Left ventricle myocardium superior (tissue), 1 donor: Measurements from ENCODE around the gene LIMS1. TPM values are rescaled to one million over a fixed set of nuclear protein-coding genes. Genes with fewer than 3 reads are reported as not detected.
"Not testable (repeated sequence)": the region's sequence is repeated elsewhere in the genome, so short reads cannot be mapped to it uniquely, and the experiment has no call there.

Source experiments
- ATAC-seq: fragments of 200-7000 bp; cut with Tn5 transposase; one replicate; pipeline ENCODE4 v1.9.1; 2020; ENCODE audit warnings: mild to moderate bottlenecking, moderate library complexity
- DNase-seq: peaks from one replicate; pipeline ENCODE4 v3.0.0-alpha.2; 2020
- intact Hi-C: fragments of 100-400 bp; cut with micrococcal nuclease; formaldehyde crosslinking; loops from one replicate; pipeline ENCODE4 v1.11.0; 2022
- total RNA-seq: library from RNA; stranded (reverse); fragmentation: NEBNext Ultra II Directional; extraction: Animal tissue kit (Norgen Biotek cat#: 25700); gene quantifications from one replicate; pipeline ENCODE4 v1.2.1, GENCODE V29; 2021
- donor health status: DM: no; HTN: yes; CAD: no; lungs with severe emphysema.

Gene LIMS1
- total RNA-seq, 1 donor from 2014 or later, result 74.3 TPM

- ATAC-seq, result no peak
- DNase-seq, result no peak
- intact Hi-C loops, result loop anchor here (5.0 kb wide), 1 partner anchor 35 kb away; no protein-coding TSS in a partner anchor
Measured at GRCh38 chr2:108542071-108542470, 7.8 kb downstream of the LIMS1 start.

DNA sequence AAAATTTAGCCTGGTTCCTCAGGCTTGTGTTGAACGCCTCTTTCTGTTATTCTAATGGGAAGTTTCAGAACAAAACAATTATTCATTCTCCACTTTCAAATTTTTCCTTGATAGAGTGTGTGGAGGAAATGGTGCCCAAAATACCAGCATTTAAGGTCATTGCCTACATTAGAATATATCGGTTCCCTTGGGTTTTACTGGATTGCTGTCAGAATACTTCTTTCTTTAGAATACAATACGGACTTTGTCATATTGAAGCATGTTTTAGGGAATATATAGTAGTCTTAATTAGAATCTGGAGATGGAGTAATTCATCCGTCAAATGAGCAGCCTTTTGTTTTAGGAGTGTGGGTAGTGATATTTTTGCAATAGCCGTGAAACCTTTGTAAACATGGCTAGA lies 13.3 kb downstream of the LIMS1 start:
- DNase-seq (no peak), ATAC-seq (no peak)
- intact Hi-C loops, result no loop called here

DNA sequence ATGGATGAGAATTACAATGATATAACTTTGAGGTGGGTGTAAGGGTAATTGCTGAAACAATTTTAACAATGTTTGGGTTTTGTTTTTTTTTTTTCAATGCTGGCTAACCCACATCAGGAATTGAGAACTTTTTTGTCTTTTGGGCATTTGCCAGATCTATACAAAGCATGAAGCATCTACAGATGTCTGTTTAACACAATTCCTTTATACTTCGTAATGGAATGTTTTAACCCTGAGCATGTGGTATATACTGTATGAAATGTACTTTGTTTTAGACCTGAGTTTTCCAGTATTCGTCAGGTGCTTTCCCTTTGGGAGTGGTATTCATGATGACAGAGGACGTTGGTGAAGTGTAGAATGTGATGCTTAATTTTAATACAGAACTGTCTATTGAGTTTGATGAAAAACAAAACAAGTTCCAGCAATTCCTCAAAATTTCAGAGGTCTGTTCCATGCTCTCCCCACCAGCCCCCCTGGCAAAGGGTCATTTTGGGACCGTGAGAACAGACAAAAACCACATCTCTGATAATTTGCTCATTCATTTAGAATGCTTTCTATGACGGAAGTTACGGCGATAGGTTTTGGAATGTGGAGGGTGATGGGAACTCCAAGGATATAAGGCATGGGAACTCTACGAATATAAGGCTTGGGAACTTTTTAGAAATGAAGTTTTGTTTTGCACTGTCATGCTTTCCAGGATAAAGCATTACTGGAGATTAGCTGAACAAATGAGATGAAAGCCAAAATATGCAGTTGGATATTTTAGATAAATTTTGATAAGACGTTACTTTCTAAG lies 14.1 kb downstream of the LIMS1 start:
- intact Hi-C loops, result no loop called here
- ATAC-seq (no peak), DNase-seq (no peak)

GRCh38 chr2:108552566-108552965 lies 18.3 kb downstream of the LIMS1 start:
- ATAC-seq, result no peak
- intact Hi-C loops, result no loop called here
- no peak for DNase-seq

GRCh38 chr2:108553209-108553919 lies 19.1 kb downstream of the LIMS1 start:
- no peak for DNase-seq
- intact Hi-C loops, result no loop called here
- peak; percentile 67 for ATAC-seq

- peak; percentile 85 for DNase-seq
- intact Hi-C loops, result no loop called here
- peak; percentile 95 for ATAC-seq
Measured at GRCh38 chr2:108554528-108554927, 20.3 kb downstream of the LIMS1 start.

- DNase-seq (no peak), ATAC-seq (peak; percentile 51)
- intact Hi-C loops, result no loop called here
Measured at GRCh38 chr2:108555572-108555971, 21.3 kb downstream of the LIMS1 start.

- intact Hi-C loops, result not testable (repeated sequence)
Measured at GRCh38 chr2:108556581-108556980, 22.3 kb downstream of the LIMS1 start.

GRCh38 chr2:108560241-108560811 lies 26.1 kb downstream of the LIMS1 start:
- DNase-seq (no peak), ATAC-seq (peak; percentile 4)
- intact Hi-C loops, result no loop called here

More at GRCh38 chr2:108556581-108556980, 22.3 kb downstream of the LIMS1 start:
- ATAC-seq, result not testable (repeated sequence)
- DNase-seq, result peak; percentile 43

- peak; percentile 52 for ATAC-seq
- intact Hi-C loops, result no loop called here
- DNase-seq, result no peak
Measured at GRCh38 chr2:108560895-108561530, 26.7 kb downstream of the LIMS1 start.

DNA sequence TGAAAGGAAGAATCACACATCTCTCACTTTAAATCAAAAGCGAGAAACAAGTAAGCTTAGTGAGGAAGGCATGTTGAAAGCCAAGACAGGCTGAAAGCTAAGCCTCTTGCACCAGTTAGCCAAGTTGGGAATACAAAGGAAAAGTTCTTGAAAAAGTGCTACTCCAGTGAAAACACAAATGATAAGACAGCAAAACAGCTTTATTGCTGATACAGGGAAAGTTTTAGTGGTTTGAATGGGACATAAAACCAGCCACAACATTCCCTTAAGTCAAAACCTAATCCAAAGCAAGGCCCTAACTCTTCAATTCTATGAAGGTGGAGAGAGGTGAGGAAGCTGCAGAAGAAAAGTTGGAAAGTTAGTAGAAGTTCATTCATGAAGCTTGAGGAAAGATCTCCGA lies 28.0 kb downstream of the LIMS1 start:
- intact Hi-C loops, result no loop called here
- ATAC-seq (no peak), DNase-seq (no peak)

DNA sequence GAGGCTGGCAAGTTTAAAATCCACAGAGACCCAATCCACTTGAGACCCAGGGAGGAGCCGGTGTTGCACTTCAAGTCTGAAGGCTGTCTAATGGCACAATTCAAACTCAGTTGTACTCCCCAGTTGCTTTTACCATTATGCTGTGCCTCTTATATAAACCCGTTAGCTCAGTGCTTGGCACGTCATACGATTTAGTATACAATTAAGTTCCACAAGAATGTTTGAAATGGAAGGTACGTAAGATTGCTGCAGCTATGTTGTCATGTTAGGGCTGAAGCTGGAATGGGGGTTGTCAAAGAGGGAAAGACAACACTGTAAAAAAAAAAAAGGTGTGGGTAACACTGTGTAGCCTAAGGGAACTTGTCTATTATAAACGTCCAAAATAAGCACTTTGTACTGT lies 30.2 kb downstream of the LIMS1 start:
- intact Hi-C loops, result no loop called here
- no peak for DNase-seq
- ATAC-seq, result no peak

DNA sequence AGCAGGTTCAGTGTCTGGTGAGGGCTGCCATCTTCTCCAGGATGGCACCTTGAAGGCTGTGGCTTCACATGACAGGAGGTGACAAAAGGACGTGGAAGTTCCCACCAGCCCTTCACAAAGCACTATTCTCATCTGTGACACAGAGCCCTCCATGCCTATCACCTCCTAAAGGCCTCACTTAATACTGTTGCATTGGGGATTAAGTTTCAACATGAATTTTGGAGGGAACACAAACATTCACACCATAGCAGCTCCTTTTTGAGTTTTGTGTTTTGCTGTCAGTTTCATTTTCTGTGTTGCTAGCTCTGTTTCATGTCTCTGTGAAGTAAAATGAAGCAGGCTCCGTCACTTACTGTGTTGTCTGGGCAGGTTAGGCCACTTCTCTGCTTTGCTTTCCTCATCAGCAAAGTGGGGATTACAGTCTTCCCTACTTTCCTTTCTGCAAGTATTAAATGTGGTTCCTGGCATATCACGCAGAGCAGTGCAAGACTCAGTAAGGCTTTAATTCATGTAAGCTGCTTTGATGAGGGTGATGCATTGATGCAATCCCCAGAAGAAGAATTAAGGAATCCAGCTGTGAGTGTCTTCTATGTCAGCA lies 31.6 kb downstream of the LIMS1 start:
- ATAC-seq (no peak), DNase-seq (no peak)
- intact Hi-C loops, result no loop called here

- no peak for DNase-seq
- intact Hi-C loops, result no loop called here
- ATAC-seq, result peak; percentile 12
Measured at GRCh38 chr2:108570416-108570815, 36.1 kb downstream of the LIMS1 start.

DNA sequence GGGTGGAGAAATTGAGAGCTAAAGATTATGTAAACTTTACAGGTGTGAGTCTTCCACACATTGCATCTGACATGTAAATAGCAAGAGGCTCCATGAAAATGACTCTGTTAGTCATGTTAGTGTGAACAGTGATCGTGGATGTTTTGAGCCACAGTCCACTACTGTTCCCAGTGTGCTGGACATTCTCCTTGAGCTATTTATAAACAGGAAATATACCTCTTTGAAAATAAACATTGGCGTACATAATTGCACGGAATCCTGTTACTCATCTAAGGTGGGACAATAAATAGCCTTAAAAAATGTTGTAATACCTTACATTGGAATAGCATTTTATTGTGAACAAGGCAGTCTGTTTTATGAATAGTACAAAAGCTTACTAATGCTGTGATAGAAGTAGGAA lies 37.0 kb downstream of the LIMS1 start:
- DNase-seq (no peak), ATAC-seq (peak; percentile 49)
- intact Hi-C loops, result no loop called here

DNA sequence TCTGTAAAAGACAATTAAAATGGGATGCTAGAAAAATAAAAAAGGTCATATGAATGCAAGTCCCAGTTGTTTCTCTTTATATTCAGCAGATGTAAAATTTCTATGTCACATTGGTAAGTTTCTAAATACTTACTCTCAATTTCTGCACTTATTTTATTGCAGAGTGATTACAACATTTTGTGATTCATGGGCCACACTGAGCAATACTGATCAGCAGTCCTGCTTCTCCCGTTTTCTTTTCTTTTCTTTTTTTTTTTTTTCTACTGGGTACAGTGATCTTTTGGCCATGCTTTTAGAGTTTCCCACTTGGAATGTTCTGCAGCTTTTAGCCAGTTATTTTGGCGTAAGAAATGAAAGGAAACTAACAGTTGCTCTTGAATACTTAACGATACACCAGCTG lies 38.8 kb downstream of the LIMS1 start:
- ATAC-seq (peak; percentile 47), DNase-seq (no peak)
- intact Hi-C loops, result no loop called here

DNA sequence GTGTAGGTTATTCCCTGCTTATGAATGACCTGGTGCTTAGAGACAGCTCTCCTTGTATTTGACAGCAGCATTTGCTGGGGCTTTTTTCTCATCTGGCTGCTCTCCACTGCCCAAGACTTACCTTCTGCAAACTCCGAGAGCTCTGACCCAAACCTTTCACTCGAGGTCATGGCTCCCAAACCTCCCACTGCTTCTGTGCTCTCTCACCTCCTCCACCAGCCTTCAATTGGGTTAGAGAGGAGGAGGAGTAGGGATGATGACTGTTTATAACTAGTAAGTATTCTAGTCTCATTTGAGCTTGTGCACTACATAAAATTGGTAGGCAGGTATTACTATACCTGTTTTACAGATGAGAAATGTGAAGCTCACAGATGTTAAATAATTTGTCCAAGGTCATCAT lies 40.1 kb downstream of the LIMS1 start:
- intact Hi-C loops, result no loop called here
- no peak for ATAC-seq

DNA sequence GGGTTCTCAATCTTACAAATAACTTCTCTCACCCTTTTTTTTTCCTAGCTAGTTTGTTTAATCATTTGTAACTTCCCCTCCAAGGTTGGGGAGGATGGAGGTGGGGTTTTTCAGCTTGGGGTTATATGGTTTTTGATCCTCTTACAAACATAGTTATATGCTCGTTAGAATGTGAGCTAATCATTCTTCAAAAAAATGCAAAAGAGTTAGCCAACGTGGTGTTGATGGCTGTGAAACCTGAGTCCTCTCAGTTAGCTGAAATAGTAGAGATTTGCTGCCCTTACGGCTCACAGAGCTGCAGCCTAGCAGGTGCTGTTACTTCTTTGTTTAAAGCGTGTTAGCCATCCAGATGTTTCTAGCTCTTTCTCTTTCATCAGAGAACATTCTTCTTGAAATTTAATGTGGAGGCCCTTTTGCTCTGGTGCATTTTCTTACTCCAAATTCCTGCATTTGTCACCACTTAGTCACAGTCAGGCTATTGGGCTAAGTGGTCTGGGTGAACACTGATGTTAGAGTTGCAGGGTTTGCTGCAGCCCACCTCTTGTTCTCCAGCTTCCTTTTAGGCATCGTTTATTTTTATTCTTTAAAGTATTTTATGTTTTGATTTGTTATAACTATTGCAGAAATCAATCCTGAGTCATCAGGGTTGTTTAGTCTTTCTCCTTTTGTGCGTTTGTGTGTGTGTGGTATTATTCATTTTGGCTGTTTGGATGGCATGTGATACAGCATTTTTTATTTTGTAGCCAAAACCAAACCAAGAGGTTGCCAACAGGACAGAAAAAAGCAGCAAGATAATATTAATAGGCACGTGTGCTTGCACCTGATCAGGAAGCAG lies 41.1 kb downstream of the LIMS1 start:
- no peak for DNase-seq
- intact Hi-C loops, result loop anchor here (5.0 kb wide), 1 partner anchor 33 kb away; no protein-coding TSS in a partner anchor
- no peak for ATAC-seq

More for the DNA sequence above, 40.1 kb downstream of the LIMS1 start:
- no peak for DNase-seq
